Measurements from ENCODE around the gene IGFBP5.

The IGFBP5 gene

GRCh38 chr2:216632346-216632951 lies 62.9 kb downstream of the IGFBP5 start:
- no peak for DNase-seq (ENCODE audit: low spot score)
- H3K4me1 ChIP-seq (ENCODE audit: control insufficient read depth in 2 of 2, insufficient read depth in 1 of 2, low read depth in 1 of 2, low read length in 2 of 2): peaks cover 14 to 15% of the 10 kb centered on the region in 2 donors
- no peak overlapping the region for H3K14ac ChIP-seq (ENCODE audit: low read length)
- H3K79me1 ChIP-seq (ENCODE audit: low read depth, low read length): peaks cover 7% of the 10 kb centered on the region
- H4K91ac ChIP-seq (ENCODE audit: low read depth, low read length, poor library complexity): no peak overlapping the region
- no peak overlapping the region for H4K8ac ChIP-seq (ENCODE audit: low read depth, low read length)
- no peak overlapping the region for H2AK5ac ChIP-seq (ENCODE audit: low read depth, low read length)
- H3K4me2 ChIP-seq (ENCODE audit: insufficient read depth, low read length, poor library complexity, severe bottlenecking): peak overlapping the region; percentile 90
- H2AFZ ChIP-seq (ENCODE audit: low read length): peak overlapping the region; percentile 96
- no peak overlapping the region for H2BK5ac ChIP-seq (ENCODE audit: low read length)
- no peak overlapping the region for H3K23ac ChIP-seq (ENCODE audit: low read depth, low read length, poor library complexity)
- H3K4ac ChIP-seq (ENCODE audit: low read length): no peak overlapping the region
- peak overlapping the region; percentile 94 for H3K18ac ChIP-seq (ENCODE audit: low read length)
- peaks cover 0 to 4% of the 10 kb centered on the region in 2 donors for H3K36me3 ChIP-seq (replicated peaks in 1 of 2; ENCODE audit: control insufficient read depth in 2 of 2, insufficient read depth in 2 of 2, low read length in 2 of 2)
- no peak overlapping the region for H2BK12ac ChIP-seq (ENCODE audit: low read length)
- no peak overlapping the region for H3K27ac ChIP-seq (replicated peaks; ENCODE audit: low read length)
- no CpG with 5 or more reads among the region's 13 CpGs for WGBS, 2 donors (ENCODE audit: extremely low coverage in 2 of 2, insufficient read length in 2 of 2, insufficient replicate concordance in 1 of 2)
- no peak overlapping the region for H3K9ac ChIP-seq (ENCODE audit: low read depth, low read length, poor library complexity)
- peak overlapping the region; percentile 82 to 87 for H3K4me3 ChIP-seq (ENCODE audit: low read length in 2 of 2)
- no peak overlapping the region for H2BK15ac ChIP-seq (ENCODE audit: low read length)
- peaks cover 0 to 3% of the 10 kb centered on the region in 2 donors for H3K9me3 ChIP-seq (replicated peaks in 1 of 2; ENCODE audit: control insufficient read depth in 2 of 2, insufficient read depth in 1 of 2, low read depth in 1 of 2, low read length in 2 of 2)
- H2BK120ac ChIP-seq (ENCODE audit: low read depth, low read length): no peak overlapping the region
- H3K27me3 ChIP-seq (ENCODE audit: control insufficient read depth in 3 of 3, insufficient read depth in 3 of 3, low read depth in 1 of 3, low read length in 3 of 3): no peaks in the 10 kb centered on the region

- H3K14ac ChIP-seq (ENCODE audit: low read length): no peak overlapping the region
- H3K27ac ChIP-seq (replicated peaks; ENCODE audit: low read length): no peak overlapping the region
- peaks cover 4% of the 10 kb centered on the region for H3K79me1 ChIP-seq (ENCODE audit: low read depth, low read length)
- no peak overlapping the region for H2BK12ac ChIP-seq (ENCODE audit: low read length)
- peaks cover 0 to 3% of the 10 kb centered on the region in 2 donors for H3K9me3 ChIP-seq (replicated peaks in 1 of 2; ENCODE audit: control insufficient read depth in 2 of 2, insufficient read depth in 1 of 2, low read depth in 1 of 2, low read length in 2 of 2)
- no peak overlapping the region for H3K23ac ChIP-seq (ENCODE audit: low read depth, low read length, poor library complexity)
- no peak overlapping the region for H3K18ac ChIP-seq (ENCODE audit: low read length)
- 100% methylated on average over 1 of the region's 4 CpGs; no CpG with 5 or more reads in 1 of the 2 donors for WGBS, 2 donors (ENCODE audit: extremely low coverage in 2 of 2, insufficient read length in 2 of 2, insufficient replicate concordance in 1 of 2)
- H2BK15ac ChIP-seq (ENCODE audit: low read length): no peak overlapping the region
- H3K36me3 ChIP-seq (replicated peaks in 1 of 2; ENCODE audit: control insufficient read depth in 2 of 2, insufficient read depth in 2 of 2, low read length in 2 of 2): no peaks in the 10 kb centered on the region
- no peak for DNase-seq (ENCODE audit: low spot score)
- H3K4me2 ChIP-seq (ENCODE audit: insufficient read depth, low read length, poor library complexity, severe bottlenecking): no peak overlapping the region
- H2BK5ac ChIP-seq (ENCODE audit: low read length): no peak overlapping the region
- no peak overlapping the region for H2BK120ac ChIP-seq (ENCODE audit: low read depth, low read length)
- no peak overlapping the region for H3K4me3 ChIP-seq (ENCODE audit: low read length in 2 of 2)
- no peak overlapping the region for H4K91ac ChIP-seq (ENCODE audit: low read depth, low read length, poor library complexity)
- H2AFZ ChIP-seq (ENCODE audit: low read length): no peak overlapping the region
- peaks cover 7 to 9% of the 10 kb centered on the region in 2 donors for H3K4me1 ChIP-seq (ENCODE audit: control insufficient read depth in 2 of 2, insufficient read depth in 1 of 2, low read depth in 1 of 2, low read length in 2 of 2)
- no peaks in the 10 kb centered on the region for H3K27me3 ChIP-seq (ENCODE audit: control insufficient read depth in 3 of 3, insufficient read depth in 3 of 3, low read depth in 1 of 3, low read length in 3 of 3)
- no peak overlapping the region for H3K4ac ChIP-seq (ENCODE audit: low read length)
- H3K9ac ChIP-seq (ENCODE audit: low read depth, low read length, poor library complexity): no peak overlapping the region
- H4K8ac ChIP-seq (ENCODE audit: low read depth, low read length): no peak overlapping the region
- no peak overlapping the region for H2AK5ac ChIP-seq (ENCODE audit: low read depth, low read length)
These were observed 65.6 kb downstream of the IGFBP5 start for GRCh38 chr2:216629784-216630183.

- WGBS, 2 donors (ENCODE audit: extremely low coverage in 2 of 2, insufficient read length in 2 of 2, insufficient replicate concordance in 1 of 2): no CpG with 5 or more reads among the region's 2 CpGs
- Histone ChIP-seq H4K91ac (ENCODE audit: low read depth, low read length, poor library complexity) (no peak overlapping the region), H3K27ac (replicated peaks; ENCODE audit: low read length) (no peak overlapping the region), H3K4me2 (ENCODE audit: insufficient read depth, low read length, poor library complexity, severe bottlenecking) (no peak overlapping the region), H4K8ac (ENCODE audit: low read depth, low read length) (no peak overlapping the region), H3K27me3 (ENCODE audit: control insufficient read depth in 3 of 3, insufficient read depth in 3 of 3, low read depth in 1 of 3, low read length in 3 of 3) (no peaks in the 10 kb centered on the region), H3K14ac (ENCODE audit: low read length) (no peak overlapping the region), H3K4me3 (ENCODE audit: low read length in 2 of 2) (no peak overlapping the region), H2BK12ac (ENCODE audit: low read length) (no peak overlapping the region), H2BK5ac (ENCODE audit: low read length) (no peak overlapping the region), H2AK5ac (ENCODE audit: low read depth, low read length) (no peak overlapping the region), H3K23ac (ENCODE audit: low read depth, low read length, poor library complexity) (no peak overlapping the region), H3K36me3 (replicated peaks in 1 of 2; ENCODE audit: control insufficient read depth in 2 of 2, insufficient read depth in 2 of 2, low read length in 2 of 2) (no peaks in the 10 kb centered on the region), H3K18ac (ENCODE audit: low read length) (no peak overlapping the region), H3K79me1 (ENCODE audit: low read depth, low read length) (no peaks in the 10 kb centered on the region), H2BK15ac (ENCODE audit: low read length) (no peak overlapping the region), H3K9ac (ENCODE audit: low read depth, low read length, poor library complexity) (no peak overlapping the region), H3K4me1 (ENCODE audit: control insufficient read depth in 2 of 2, insufficient read depth in 1 of 2, low read depth in 1 of 2, low read length in 2 of 2) (no peaks in the 10 kb centered on the region), H2BK120ac (ENCODE audit: low read depth, low read length) (no peak overlapping the region), H3K9me3 (replicated peaks in 1 of 2; ENCODE audit: control insufficient read depth in 2 of 2, insufficient read depth in 1 of 2, low read depth in 1 of 2, low read length in 2 of 2) (peaks cover 0 to 10% of the 10 kb centered on the region in 2 donors), H3K4ac (ENCODE audit: low read length) (no peak overlapping the region), H2AFZ (ENCODE audit: low read length) (no peak overlapping the region)
- DNase-seq (ENCODE audit: low spot score): no peak
These were observed 68.5 kb downstream of the IGFBP5 start for GRCh38 chr2:216626875-216627245.

- H2AFZ ChIP-seq (ENCODE audit: low read length): no peak overlapping the region
- H3K79me1 ChIP-seq (ENCODE audit: low read depth, low read length): no peaks in the 10 kb centered on the region
- no peak overlapping the region for H3K4me3 ChIP-seq (ENCODE audit: low read length in 2 of 2)
- DNase-seq (ENCODE audit: low spot score): no peak
- no peak overlapping the region for H3K14ac ChIP-seq (ENCODE audit: low read length)
- H4K8ac ChIP-seq (ENCODE audit: low read depth, low read length): no peak overlapping the region
- H2BK12ac ChIP-seq (ENCODE audit: low read length): no peak overlapping the region
- no peak overlapping the region for H3K18ac ChIP-seq (ENCODE audit: low read length)
- H2BK5ac ChIP-seq (ENCODE audit: low read length): no peak overlapping the region
- no peak overlapping the region for H2BK15ac ChIP-seq (ENCODE audit: low read length)
- H3K4ac ChIP-seq (ENCODE audit: low read length): no peak overlapping the region
- no peaks in the 10 kb centered on the region for H3K27me3 ChIP-seq (ENCODE audit: control insufficient read depth in 3 of 3, insufficient read depth in 3 of 3, low read depth in 1 of 3, low read length in 3 of 3)
- no peak overlapping the region for H3K9ac ChIP-seq (ENCODE audit: low read depth, low read length, poor library complexity)
- no peaks in the 10 kb centered on the region for H3K36me3 ChIP-seq (replicated peaks in 1 of 2; ENCODE audit: control insufficient read depth in 2 of 2, insufficient read depth in 2 of 2, low read length in 2 of 2)
- 100% methylated on average over 1 of the region's 7 CpGs; no CpG with 5 or more reads in 1 of the 2 donors for WGBS, 2 donors (ENCODE audit: extremely low coverage in 2 of 2, insufficient read length in 2 of 2, insufficient replicate concordance in 1 of 2)
- H3K23ac ChIP-seq (ENCODE audit: low read depth, low read length, poor library complexity): no peak overlapping the region
- no peak overlapping the region for H3K4me2 ChIP-seq (ENCODE audit: insufficient read depth, low read length, poor library complexity, severe bottlenecking)
- no peak overlapping the region for H2AK5ac ChIP-seq (ENCODE audit: low read depth, low read length)
- H3K9me3 ChIP-seq (replicated peaks in 1 of 2; ENCODE audit: control insufficient read depth in 2 of 2, insufficient read depth in 1 of 2, low read depth in 1 of 2, low read length in 2 of 2): peaks cover 0 to 10% of the 10 kb centered on the region in 2 donors
- H3K27ac ChIP-seq (replicated peaks; ENCODE audit: low read length): no peak overlapping the region
- H3K4me1 ChIP-seq (ENCODE audit: control insufficient read depth in 2 of 2, insufficient read depth in 1 of 2, low read depth in 1 of 2, low read length in 2 of 2): peaks cover 0 to 2% of the 10 kb centered on the region in 2 donors
- no peak overlapping the region for H2BK120ac ChIP-seq (ENCODE audit: low read depth, low read length)
- no peak overlapping the region for H4K91ac ChIP-seq (ENCODE audit: low read depth, low read length, poor library complexity)
These were observed 69.0 kb downstream of the IGFBP5 start for GRCh38 chr2:216626168-216626874.
